HEK293 (cell line): ENCODE measurements around the gene NCMAP.

Experiments used
- ELK4 ChIP-seq: IDR thresholded peaks from 2 replicates; pipeline ENCODE4 v1.6.1; 2011; ENCODE audit warnings: mild to moderate bottlenecking, low read depth, low read length, borderline replicate concordance
- KLF16 ChIP-seq: fragments of 450-650 bp; formaldehyde crosslinking; IDR thresholded peaks from 2 replicates; pipeline ENCODE4 v1.5.1; 2017; ENCODE audit warnings: missing biosample characterization, missing genetic modification characterization
- PATZ1 ChIP-seq: fragments of 450-650 bp; formaldehyde crosslinking; IDR thresholded peaks from 2 replicates; pipeline ENCODE4 v1.5.1; 2016; ENCODE audit warnings: missing biosample characterization, missing genetic modification characterization
- PRDM10 ChIP-seq: fragments of 450-650 bp; formaldehyde crosslinking; IDR thresholded peaks from 2 replicates; pipeline ENCODE4 v1.5.1; 2016; ENCODE audit warnings: missing biosample characterization, missing genetic modification characterization
- ZNF501 ChIP-seq: fragments of 450-650 bp; formaldehyde crosslinking; IDR thresholded peaks from 2 replicates; pipeline ENCODE4 v1.5.1; 2016; ENCODE audit warnings: missing biosample characterization, missing genetic modification characterization
- ZNF707 ChIP-seq: fragments of 450-650 bp; formaldehyde crosslinking; IDR thresholded peaks from 2 replicates; pipeline ENCODE4 v1.5.1; 2016; ENCODE audit warnings: missing biosample characterization, missing genetic modification characterization

GRCh38 chr1:24516506-24516905 lies 39.4 kb upstream of the NCMAP start:
- TF ChIP-seq ELK4 (no peak), ZNF501 (tag by site-specific recombination) (no peak), PRDM10 (tag by site-specific recombination) (no peak), PATZ1 (tag by site-specific recombination) (no peak), KLF16 (tag by site-specific recombination) (no peak), ZNF707 (no peak)
